Heart left ventricle (tissue), 13 donors: Measurements from ENCODE around the gene SLC25A43.

ENCODE experiments used
- POLR2A ChIP-seq, 2 donors: fragments of 450-650 bp; IDR thresholded peaks; one replicate each; pipeline ENCODE4 v1.6.1; 2017; ENCODE audit warnings: antibody characterized with exemption in 2 of 2, mild to moderate bottlenecking in 2 of 2, moderate library complexity in 2 of 2
- TF ChIP-seq, protein P1 (sequence below), 12 donors: fragments of 200-600 bp; sonication (generic) in 4 of 12; IDR thresholded peaks; one replicate each; pipeline versions ENCODE4 v1.5.0 to v1.8.0; 2018 to 2022; ENCODE audit warnings: antibody characterized with exemption in 12 of 12, mild to moderate bottlenecking in 5 of 12
- donor health status: ischemic (EF 13 %, LVEDD 7.1; RV severe dilation, severe dysfunction).
- donor health status: DM: no; HTN: yes; CAD: no.
- donor health status: DM: no; HTN: no; CAD: no.
- donor health status: ischemic (EF 25% LVEDD 6.9; RV normal size, moderate dysfunction).
- donor health status: ischemic (EF 25% LVEDD 5.7; RV mildly dilated, moderate dysfunction).
- donor health status: ischemic (EF 35%, LVEDD 5.7; RV mildly dilated, moderate dysfunction).
- donor health status: nonischemic (EF 11% LVEDD 7.7; RV severe dilation, severe dysfunction).
- donor health status: DM: yes; HTN: yes; CAD: no.
- donor health status: PGD.
- donor health status: ischemic (EF 29% LVEDD 5.4; RV normal size, mild dysfunction).
- donor health status: nonischemic (EF 23%, LVEDD 6.1; RV moderate dilation, normal function).

- TF ChIP-seq, protein P1, sequence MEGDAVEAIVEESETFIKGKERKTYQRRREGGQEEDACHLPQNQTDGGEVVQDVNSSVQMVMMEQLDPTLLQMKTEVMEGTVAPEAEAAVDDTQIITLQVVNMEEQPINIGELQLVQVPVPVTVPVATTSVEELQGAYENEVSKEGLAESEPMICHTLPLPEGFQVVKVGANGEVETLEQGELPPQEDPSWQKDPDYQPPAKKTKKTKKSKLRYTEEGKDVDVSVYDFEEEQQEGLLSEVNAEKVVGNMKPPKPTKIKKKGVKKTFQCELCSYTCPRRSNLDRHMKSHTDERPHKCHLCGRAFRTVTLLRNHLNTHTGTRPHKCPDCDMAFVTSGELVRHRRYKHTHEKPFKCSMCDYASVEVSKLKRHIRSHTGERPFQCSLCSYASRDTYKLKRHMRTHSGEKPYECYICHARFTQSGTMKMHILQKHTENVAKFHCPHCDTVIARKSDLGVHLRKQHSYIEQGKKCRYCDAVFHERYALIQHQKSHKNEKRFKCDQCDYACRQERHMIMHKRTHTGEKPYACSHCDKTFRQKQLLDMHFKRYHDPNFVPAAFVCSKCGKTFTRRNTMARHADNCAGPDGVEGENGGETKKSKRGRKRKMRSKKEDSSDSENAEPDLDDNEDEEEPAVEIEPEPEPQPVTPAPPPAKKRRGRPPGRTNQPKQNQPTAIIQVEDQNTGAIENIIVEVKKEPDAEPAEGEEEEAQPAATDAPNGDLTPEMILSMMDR (IDR thresholded peaks at IDR 0.05): no peak
- TF ChIP-seq POLR2A (IDR thresholded peaks at IDR 0.05): no peak
Measured at GRCh38 chrX:119482041-119482440, 82.9 kb downstream of the SLC25A43 start.
